Effector memory CD4-positive, alpha-beta T cell (primary cell): ENCODE measurements around the gene FLT3LG.

Experiments used
- DNase-seq, 3 donors: peaks; one replicate each; pipeline ENCODE4 v3.0.0-alpha.2; 2020
- H3K27ac ChIP-seq: 2 replicates; pipeline ENCODE4 v1.7.0; 2013; ENCODE audit warnings: mild to moderate bottlenecking, low read length, moderate library complexity; ENCODE audit not compliant: insufficient read depth, poor library complexity, severe bottlenecking
- H3K27me3 ChIP-seq: replicated peaks from 2 replicates; pipeline ENCODE4 v1.7.0; 2013; ENCODE audit warnings: mild to moderate bottlenecking, low read length; ENCODE audit not compliant: insufficient read depth, control insufficient read depth, poor library complexity, severe bottlenecking
- H3K36me3 ChIP-seq: 2 replicates; pipeline ENCODE4 v1.7.0; 2013; ENCODE audit warnings: mild to moderate bottlenecking, low read length, moderate library complexity; ENCODE audit not compliant: control insufficient read depth, insufficient read depth
- H3K4me1 ChIP-seq: 2 replicates; pipeline ENCODE4 v1.7.0; 2013; ENCODE audit warnings: low read length, mild to moderate bottlenecking; ENCODE audit not compliant: control insufficient read depth, insufficient read depth, poor library complexity, severe bottlenecking
- H3K4me3 ChIP-seq: 2 replicates; pipeline ENCODE4 v1.7.0; 2013; ENCODE audit warnings: low read length, low read depth, mild to moderate bottlenecking; ENCODE audit not compliant: insufficient read depth, poor library complexity, severe bottlenecking
- H3K9me3 ChIP-seq: 2 replicates; pipeline ENCODE4 v1.7.0; 2013; ENCODE audit warnings: mild to moderate bottlenecking, low read length, moderate library complexity; ENCODE audit not compliant: control insufficient read depth

FLT3LG gene

GRCh38 chr19:49513746-49514118 lies 39.7 kb downstream of the FLT3LG start:
- peak overlapping the region; percentile 58 for H3K27ac ChIP-seq

GRCh38 chr19:49514151-49514550 lies 40.1 kb downstream of the FLT3LG start:
- Histone ChIP-seq H3K9me3 (no peaks in the 10 kb centered on the region), H3K4me1 (peaks cover 22% of the 10 kb centered on the region), H3K27me3 (no peaks in the 10 kb centered on the region), H3K36me3 (no peaks in the 10 kb centered on the region), H3K27ac (no peak overlapping the region), H3K4me3 (peak overlapping the region; percentile 60)
- DNase-seq: no peak

More at GRCh38 chr19:49513746-49514118, 39.7 kb downstream of the FLT3LG start:
- no peaks in the 10 kb centered on the region for H3K36me3 ChIP-seq
- DNase-seq: no peak
- H3K27me3 ChIP-seq: no peaks in the 10 kb centered on the region
- no peaks in the 10 kb centered on the region for H3K9me3 ChIP-seq
- H3K4me1 ChIP-seq: peaks cover 22% of the 10 kb centered on the region
- H3K4me3 ChIP-seq: peak overlapping the region; percentile 60

- H3K4me1 ChIP-seq: peaks cover 22% of the 10 kb centered on the region
- no peaks in the 10 kb centered on the region for H3K9me3 ChIP-seq
- no peak overlapping the region for H3K27ac ChIP-seq
- H3K4me3 ChIP-seq: no peak overlapping the region
- H3K36me3 ChIP-seq: no peaks in the 10 kb centered on the region
- DNase-seq: no peak
- no peaks in the 10 kb centered on the region for H3K27me3 ChIP-seq
Measured at GRCh38 chr19:49515767-49516166, 41.8 kb downstream of the FLT3LG start.

- DNase-seq: no peak
- Histone ChIP-seq H3K36me3 (no peaks in the 10 kb centered on the region), H3K27me3 (no peaks in the 10 kb centered on the region), H3K27ac (no peak overlapping the region), H3K4me3 (no peak overlapping the region), H3K4me1 (peaks cover 14% of the 10 kb centered on the region), H3K9me3 (no peaks in the 10 kb centered on the region)
Measured at GRCh38 chr19:49518033-49518432, 44.0 kb downstream of the FLT3LG start.

GRCh38 chr19:49520705-49521319 lies 46.8 kb downstream of the FLT3LG start:
- no peaks in the 10 kb centered on the region for H3K27me3 ChIP-seq
- no peaks in the 10 kb centered on the region for H3K36me3 ChIP-seq
- DNase-seq: no peak
- no peaks in the 10 kb centered on the region for H3K4me1 ChIP-seq
- H3K27ac ChIP-seq: no peak overlapping the region
- no peak overlapping the region for H3K4me3 ChIP-seq
- no peaks in the 10 kb centered on the region for H3K9me3 ChIP-seq

GRCh38 chr19:49524812-49525455 lies 50.9 kb downstream of the FLT3LG start:
- Histone ChIP-seq H3K36me3 (no peaks in the 10 kb centered on the region), H3K27ac (no peak overlapping the region), H3K27me3 (no peaks in the 10 kb centered on the region), H3K4me1 (peaks cover 11% of the 10 kb centered on the region), H3K4me3 (no peak overlapping the region), H3K9me3 (no peaks in the 10 kb centered on the region)
- no peak for DNase-seq

GRCh38 chr19:49528211-49528771 lies 54.3 kb downstream of the FLT3LG start:
- no peak overlapping the region for H3K27ac ChIP-seq

GRCh38 chr19:49530708-49531107 lies 56.7 kb downstream of the FLT3LG start:
- Histone ChIP-seq H3K9me3 (no peaks in the 10 kb centered on the region), H3K27me3 (no peaks in the 10 kb centered on the region), H3K4me3 (no peak overlapping the region), H3K4me1 (peaks cover 30% of the 10 kb centered on the region), H3K27ac (no peak overlapping the region), H3K36me3 (no peaks in the 10 kb centered on the region)
- no peak for DNase-seq

More at GRCh38 chr19:49528211-49528771, 54.3 kb downstream of the FLT3LG start:
- H3K4me1 ChIP-seq: peaks cover 14% of the 10 kb centered on the region
- H3K36me3 ChIP-seq: no peaks in the 10 kb centered on the region
- peak overlapping the region; percentile 42 for H3K4me3 ChIP-seq
- H3K9me3 ChIP-seq: no peaks in the 10 kb centered on the region
- no peak for DNase-seq
- H3K27me3 ChIP-seq: no peaks in the 10 kb centered on the region

GRCh38 chr19:49533551-49534488 lies 59.8 kb downstream of the FLT3LG start:
- DNase-seq: peak; percentile 74 to 81 (median 75)
- H3K27me3 ChIP-seq: no peaks in the 10 kb centered on the region
- H3K4me3 ChIP-seq: peak overlapping the region; percentile 71
- H3K9me3 ChIP-seq: no peaks in the 10 kb centered on the region
- H3K4me1 ChIP-seq: peaks cover 18% of the 10 kb centered on the region
- no peaks in the 10 kb centered on the region for H3K36me3 ChIP-seq
- H3K27ac ChIP-seq: peak overlapping the region; percentile 45
